IMR-90 (cell line): ENCODE data around the gene TENT4B. TPM values are rescaled to one million over a fixed set of nuclear protein-coding genes. Genes with fewer than 3 reads are reported as not detected.

Experiments
- ATAC-seq: fragments of 200-7000 bp; cut with Tn5 transposase; 2 replicates; pipeline ENCODE4 v1.9.1; 2020; ENCODE audit warnings: low read depth, mild to moderate bottlenecking, moderate library complexity
- BruUV-seq: library from RNA; stranded (reverse); fragments of 400-500 nt; replicated peaks from 2 replicates; lab custom pipeline; 2021; lab: Mats Ljungman, UMichigan
- CTCF ChIA-PET: fragments of 300-600 bp; formaldehyde crosslinking; extraction: SDS; loops from one replicate; lab custom pipeline; 2021; ENCODE audit warnings: antibody characterized with exemption; lab: Yijun Ruan, JAX
- POLR2A ChIA-PET: fragments of 300-600 bp; sonication (Branson Sonifier 250); formaldehyde crosslinking; loops from one replicate; lab custom pipeline; 2022; ENCODE audit warnings: antibody characterized with exemption; ENCODE audit not compliant: unreplicated experiment; lab: Charles Lee
- DNase-seq: peaks from one replicate; pipeline ENCODE4 v3.0.0; 2013
- H2AFZ ChIP-seq: replicated peaks from 2 replicates; pipeline ENCODE3; 2013; ENCODE audit warnings: low read length, mild to moderate bottlenecking; ENCODE audit not compliant: poor library complexity
- H2AK5ac ChIP-seq: 2 replicates; pipeline ENCODE4 v1.6.1; 2013; ENCODE audit warnings: low read depth, low read length, inconsistent platforms
- H2AK9ac ChIP-seq: replicated peaks from 2 replicates; pipeline ENCODE3; 2013; ENCODE audit warnings: mild to moderate bottlenecking, low read depth, low read length, moderate library complexity; ENCODE audit not compliant: poor library complexity
- H2BK120ac ChIP-seq: 2 replicates; pipeline ENCODE4 v1.6.1; 2013; ENCODE audit warnings: low read depth, low read length, inconsistent platforms
- H2BK15ac ChIP-seq: 3 replicates; pipeline ENCODE4 v1.6.1; 2013; ENCODE audit warnings: low read depth, low read length, inconsistent platforms
- H2BK20ac ChIP-seq: 2 replicates; pipeline ENCODE4 v1.6.1; 2013; ENCODE audit warnings: low read depth, mild to moderate bottlenecking, inconsistent platforms, low read length, moderate library complexity
- H2BK5ac ChIP-seq: 2 replicates; pipeline ENCODE4 v1.6.1; 2013; ENCODE audit warnings: mild to moderate bottlenecking, low read depth, low read length, inconsistent platforms; ENCODE audit not compliant: poor library complexity, severe bottlenecking
- H3K14ac ChIP-seq: replicated peaks from 2 replicates; pipeline ENCODE4 v1.6.1; 2013; ENCODE audit warnings: low read depth, low read length, inconsistent platforms
- H3K18ac ChIP-seq: 2 replicates; pipeline ENCODE4 v1.6.1; 2013; ENCODE audit warnings: low read depth, low read length, control low read depth
- H3K23ac ChIP-seq: 2 replicates; pipeline ENCODE4 v1.6.1; 2013; ENCODE audit warnings: low read depth, low read length, inconsistent platforms
- H3K27ac ChIP-seq: 2 replicates; pipeline ENCODE4 v1.5.1; 2013; ENCODE audit warnings: mild to moderate bottlenecking, control low read depth, low read length; ENCODE audit not compliant: insufficient read depth
- H3K27me3 ChIP-seq: 2 replicates; pipeline ENCODE4 v1.6.1; 2013; ENCODE audit warnings: low read length; ENCODE audit not compliant: control insufficient read depth, insufficient read depth
- H3K36me3 ChIP-seq: 2 replicates; pipeline ENCODE4 v1.6.1; 2013; ENCODE audit warnings: low read length, mixed read lengths; ENCODE audit not compliant: control insufficient read depth, insufficient read depth
- H3K4ac ChIP-seq: 2 replicates; pipeline ENCODE4 v1.6.1; 2013; ENCODE audit warnings: low read depth, low read length, inconsistent platforms
- H3K4me1 ChIP-seq: 2 replicates; pipeline ENCODE4 v1.6.1; 2013; ENCODE audit warnings: low read length, mixed read lengths; ENCODE audit not compliant: control insufficient read depth, insufficient read depth
- H3K4me2 ChIP-seq: 2 replicates; pipeline ENCODE4 v1.6.1; 2013; ENCODE audit warnings: low read depth, mild to moderate bottlenecking, control low read depth, low read length, moderate library complexity
- H3K4me3 ChIP-seq: 2 replicates; pipeline ENCODE4 v1.5.1; 2013; ENCODE audit warnings: low read depth, mild to moderate bottlenecking, control low read depth, low read length, moderate library complexity; ENCODE audit not compliant: insufficient read depth
- H3K56ac ChIP-seq: 2 replicates; pipeline ENCODE4 v1.6.1; 2013; ENCODE audit warnings: low read length, inconsistent platforms; ENCODE audit not compliant: insufficient read depth; ENCODE audit errors: extremely low read depth
- H3K79me1 ChIP-seq, 2 experiments: 2 replicates each; pipeline ENCODE4 v1.6.1; 2013; ENCODE audit warnings: low read length in 2 of 2, inconsistent platforms in 1 of 2, low read depth in 1 of 2
- H3K9ac ChIP-seq: 2 replicates; pipeline ENCODE4 v1.6.1; 2013; ENCODE audit warnings: low read depth, low read length, control low read depth
- H3K9me1 ChIP-seq: 2 replicates; pipeline ENCODE4 v1.6.1; 2013; ENCODE audit warnings: low read length, inconsistent platforms; ENCODE audit not compliant: insufficient read depth
- H3K9me3 ChIP-seq: 2 replicates; pipeline ENCODE4 v1.6.1; 2013; ENCODE audit warnings: low read length; ENCODE audit not compliant: control insufficient read depth, insufficient read depth
- H4K20me1 ChIP-seq: 2 replicates; pipeline ENCODE4 v1.6.1; 2013; ENCODE audit warnings: low read length, inconsistent platforms; ENCODE audit not compliant: insufficient read depth
- H4K5ac ChIP-seq: 2 replicates; pipeline ENCODE4 v1.6.1; 2013; ENCODE audit warnings: mild to moderate bottlenecking, low read depth, low read length, control low read depth
- H4K8ac ChIP-seq, 2 experiments: 2 replicates each; pipeline ENCODE4 v1.6.1; 2013; ENCODE audit warnings: low read depth in 2 of 2, low read length in 2 of 2, control low read depth in 1 of 2, inconsistent platforms in 1 of 2
- H4K91ac ChIP-seq: 2 replicates; pipeline ENCODE4 v1.6.1; 2013; ENCODE audit warnings: low read depth, low read length, inconsistent platforms; ENCODE audit not compliant: insufficient read depth
- BHLHE40 ChIP-seq: fragments of 150-350 bp; IDR thresholded peaks from 2 replicates; pipeline ENCODE4 v1.6.1; 2016; ENCODE audit warnings: mild to moderate bottlenecking, low read depth, low read length
- CEBPB ChIP-seq: IDR thresholded peaks from 2 replicates; pipeline ENCODE4 v1.6.1; 2012; ENCODE audit warnings: low read depth, low read length, improper control_type of control experiment
- FOS ChIP-seq: fragments of 150-350 bp; IDR thresholded peaks from 2 replicates; pipeline ENCODE4 v1.6.1; 2016; ENCODE audit warnings: low read depth, low read length
- MAFK ChIP-seq: IDR thresholded peaks from 2 replicates; pipeline ENCODE4 v1.6.1; 2012; ENCODE audit warnings: low read depth, low read length, improper control_type of control experiment
- MXI1 ChIP-seq: IDR thresholded peaks from 2 replicates; pipeline ENCODE4 v1.6.1; 2012; ENCODE audit warnings: low read depth, mild to moderate bottlenecking, low read length, moderate library complexity, borderline replicate concordance
- NFE2L2 ChIP-seq: fragments of 150-350 bp; IDR thresholded peaks from 2 replicates; pipeline ENCODE4 v1.6.1; 2016; ENCODE audit warnings: low read depth, mild to moderate bottlenecking, low read length
- RFX5 ChIP-seq: IDR thresholded peaks from 2 replicates; pipeline ENCODE4 v1.8.0; 2012; ENCODE audit warnings: low read depth, mild to moderate bottlenecking, low read length, moderate library complexity
- SMC3 ChIP-seq: fragments of 150-350 bp; IDR thresholded peaks from 2 replicates; pipeline ENCODE4 v1.6.1; 2016; ENCODE audit warnings: low read depth, mild to moderate bottlenecking, antibody characterized with exemption, low read length, moderate library complexity
- WGBS, 2 experiments: methylation state at CpG; one replicate each; pipeline versions ENCODE4 v1.1.5 to v1.1.7; 2013; ENCODE audit warnings: missing lambda C conversion rate in 2 of 2; ENCODE audit not compliant: insufficient read length in 1 of 2; ENCODE audit errors: extremely low coverage in 2 of 2; 5-methylcytosine and 5-hydroxymethylcytosine counted together
- dilution Hi-C: fragments of 300-500 bp; cut with HindIII; formaldehyde crosslinking; loops from one replicate; pipeline ENCODE4 v1.14.3; 2018; ENCODE audit warnings: low sequenced_read_pairs; ENCODE audit not compliant: unreplicated experiment
- in situ Hi-C: fragments of 300-500 bp; cut with MboI; formaldehyde crosslinking; loops from 3 replicates; pipeline ENCODE4 v1.14.3; 2019; ENCODE audit warnings: low sequenced_read_pairs, inconsistent platforms, mixed read lengths
- intact Hi-C: fragments of 100-400 bp; cut with micrococcal nuclease; formaldehyde crosslinking; loops from 2 replicates; pipeline ENCODE4 v1.10.0; 2022
- polyA plus RNA-seq, 3 experiments: library from polyadenylated mRNA; depleted of rRNA; stranded (reverse); fragments of >200 nt; gene quantifications; 2 replicates each; pipeline ENCODE4 v1.2.3, GENCODE V29; 2012; ENCODE audit warnings: low replicate concordance in 1 of 3
- total RNA-seq: library from RNA; depleted of rRNA; stranded (reverse); fragments of >200 nt; gene quantifications from 2 replicates; pipeline ENCODE4 v1.2.3, GENCODE V29; 2012
- TF ChIP-seq, protein P1 (sequence below): fragments of 150-350 bp; IDR thresholded peaks from 2 replicates; pipeline ENCODE4 v1.6.1; 2017; ENCODE audit warnings: mild to moderate bottlenecking, antibody characterized with exemption, low read length, low read depth

Gene TENT4B
- total and polyA plus RNA-seq, 2 of the 4 experiments (the other 2 are of a cell fraction): 4.1 to 7.0 TPM

DNA sequence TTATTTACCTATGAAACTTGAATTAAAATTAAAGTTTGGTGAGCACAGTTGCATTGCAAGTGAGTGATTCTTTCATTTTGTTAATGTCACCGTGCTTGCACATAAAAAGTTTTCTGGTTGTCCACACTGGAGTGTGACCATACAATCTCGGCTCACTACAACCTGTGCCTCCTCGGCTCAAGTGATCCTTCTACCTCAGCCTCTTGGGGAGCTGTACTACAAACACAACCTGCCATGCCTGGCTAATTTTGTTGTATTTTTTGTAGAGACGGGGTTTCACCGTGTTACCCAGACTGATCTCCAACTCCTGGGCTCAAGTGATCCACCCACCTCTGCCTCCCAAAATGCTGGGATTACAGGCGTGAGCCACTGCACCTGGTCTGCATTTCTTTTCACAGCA is 63.1 kb downstream of the TENT4B start:
- Histone ChIP-seq H2BK15ac (no peak overlapping the region), H3K9me1 (no peaks in the 10 kb centered on the region), H2AK5ac (no peak overlapping the region), H3K27me3 (no peaks in the 10 kb centered on the region), H2BK120ac (no peak overlapping the region), H3K4ac (no peak overlapping the region), H4K8ac (no peak overlapping the region), H3K4me2 (no peak overlapping the region), H3K36me3 (peaks cover 13% of the 10 kb centered on the region), H3K79me1 (peaks cover 2 to 14% of the 10 kb centered on the region in 2 experiments; a peak in 3 of 4 replicates), H4K5ac (no peak overlapping the region), H3K14ac (no peak overlapping the region), H3K9ac (no peak overlapping the region), H3K9me3 (no peaks in the 10 kb centered on the region), H3K18ac (no peak overlapping the region), H3K23ac (no peak overlapping the region), H2AFZ (no peak overlapping the region), H4K20me1 (no peaks in the 10 kb centered on the region), H3K4me1 (no peaks in the 10 kb centered on the region), H2AK9ac (no peak overlapping the region), H2BK5ac (no peak overlapping the region), H2BK20ac (no peak overlapping the region), H3K56ac (no peak overlapping the region), H3K27ac (no peak overlapping the region), H3K4me3 (no peak overlapping the region), H4K91ac (no peak overlapping the region)
- WGBS, 2 experiments: no CpG with 5 or more reads among the region's 6 CpGs
- ChIA-PET CTCF (no interaction called here), POLR2A (no interaction called here)
- dilution Hi-C loops: no loop called here
- TF ChIP-seq, protein P1, sequence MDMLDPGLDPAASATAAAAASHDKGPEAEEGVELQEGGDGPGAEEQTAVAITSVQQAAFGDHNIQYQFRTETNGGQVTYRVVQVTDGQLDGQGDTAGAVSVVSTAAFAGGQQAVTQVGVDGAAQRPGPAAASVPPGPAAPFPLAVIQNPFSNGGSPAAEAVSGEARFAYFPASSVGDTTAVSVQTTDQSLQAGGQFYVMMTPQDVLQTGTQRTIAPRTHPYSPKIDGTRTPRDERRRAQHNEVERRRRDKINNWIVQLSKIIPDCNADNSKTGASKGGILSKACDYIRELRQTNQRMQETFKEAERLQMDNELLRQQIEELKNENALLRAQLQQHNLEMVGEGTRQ: no peak
- TF ChIP-seq BHLHE40 (no peak), MXI1 (no peak), MAFK (no peak), FOS (no peak), RFX5 (no peak), SMC3 (no peak), CEBPB (no peak), NFE2L2 (no peak)
- no peak for ATAC-seq
- no TSS peak for BruUV-seq
- in situ Hi-C loops: loop anchor here (25.0 kb wide), 2 partner anchors 446 to 571 kb away; no protein-coding TSS in a partner anchor
- DNase-seq: no peak
- intact Hi-C loops: no loop called here
